Measurements from ENCODE around the gene HPSE2.
A peak's percentile ranks its signal among the peaks of the same experiment; 100 is the strongest.

Gene HPSE2

DNA sequence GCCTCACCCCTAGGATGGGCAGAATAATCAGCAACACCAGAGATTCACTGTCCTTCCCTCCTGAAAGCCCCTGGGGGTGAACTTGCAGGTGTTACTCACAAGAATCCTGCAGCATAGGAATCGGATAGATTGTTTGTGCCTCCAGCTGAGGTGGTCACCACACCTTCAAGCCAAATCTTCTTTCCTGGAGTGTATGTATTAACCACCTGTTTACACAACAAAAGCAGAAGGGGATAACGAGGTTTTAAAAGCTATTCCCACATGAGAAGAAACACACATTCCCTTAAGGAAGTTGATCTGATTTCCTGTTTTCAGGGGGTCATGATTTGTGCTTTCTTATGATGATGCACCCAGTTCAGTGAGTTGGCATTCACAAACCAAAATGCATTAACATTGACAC, 615.1 kb downstream of the HPSE2 start:
- no peak overlapping the region for H3K18ac ChIP-seq (ENCODE audit: low read length)
- no peaks in the 10 kb centered on the region for H3K27me3 ChIP-seq (ENCODE audit: insufficient read depth, low read length, poor library complexity)
- H4K5ac ChIP-seq (ENCODE audit: low read length) = no peak overlapping the region
- WGBS (ENCODE audit: extremely low coverage, insufficient coverage, low lambda C conversion rate) = no CpG with 5 or more reads among the region's 2 CpGs
- no peaks in the 10 kb centered on the region for H3K79me1 ChIP-seq (ENCODE audit: low read length)
- no peak overlapping the region for H3K23ac ChIP-seq (ENCODE audit: low read length)
- no peak overlapping the region for H2AK5ac ChIP-seq (ENCODE audit: low read length)
- no peak overlapping the region for H2BK5ac ChIP-seq (ENCODE audit: low read length)
- no peak overlapping the region for H3K4ac ChIP-seq (ENCODE audit: low read depth, low read length)
- H3K79me2 ChIP-seq (ENCODE audit: control insufficient read depth, insufficient read depth, low read length) = no peaks in the 10 kb centered on the region
- no peak overlapping the region for H2BK120ac ChIP-seq (ENCODE audit: low read depth, low read length)
- no peak overlapping the region for H2BK15ac ChIP-seq (replicated peaks; ENCODE audit: low read depth)
- peak; percentile 67 for DNase-seq
- H3K4me3 ChIP-seq (ENCODE audit: low read length) = no peak overlapping the region
- H3K36me3 ChIP-seq (ENCODE audit: control insufficient read depth, insufficient read depth, low read length) = no peaks in the 10 kb centered on the region
- no peak overlapping the region for H3K9ac ChIP-seq (ENCODE audit: low read length)
- H3K56ac ChIP-seq (ENCODE audit: low read length) = no peak overlapping the region
- H3K4me2 ChIP-seq (ENCODE audit: low read length) = no peak overlapping the region
- H4K8ac ChIP-seq (ENCODE audit: low read depth, low read length) = no peak overlapping the region
- H3K27ac ChIP-seq (ENCODE audit: low read depth, low read length) = no peak overlapping the region
- H3K4me1 ChIP-seq (ENCODE audit: control insufficient read depth, low read depth, low read length) = no peaks in the 10 kb centered on the region

DNA sequence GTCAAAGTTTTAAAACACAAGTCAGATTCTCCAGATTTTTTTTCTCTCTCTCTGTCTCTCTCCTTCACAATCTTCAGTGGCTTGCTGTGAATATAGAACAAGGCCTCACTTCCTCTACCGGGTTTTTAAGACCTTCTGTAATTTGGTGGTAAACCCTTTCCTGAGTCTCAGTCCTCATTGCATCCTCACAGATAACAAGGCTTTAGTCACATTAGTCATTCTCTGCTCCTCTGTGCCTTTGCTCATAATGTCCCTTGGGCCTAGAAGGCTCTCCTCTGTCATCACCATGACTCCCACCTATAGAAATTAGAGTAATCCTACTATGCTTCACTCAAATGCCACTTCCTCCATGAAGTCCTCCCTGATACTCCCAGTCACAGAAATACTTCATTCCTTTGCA, 616.2 kb downstream of the HPSE2 start:
- peak; percentile 9 for DNase-seq

DNA sequence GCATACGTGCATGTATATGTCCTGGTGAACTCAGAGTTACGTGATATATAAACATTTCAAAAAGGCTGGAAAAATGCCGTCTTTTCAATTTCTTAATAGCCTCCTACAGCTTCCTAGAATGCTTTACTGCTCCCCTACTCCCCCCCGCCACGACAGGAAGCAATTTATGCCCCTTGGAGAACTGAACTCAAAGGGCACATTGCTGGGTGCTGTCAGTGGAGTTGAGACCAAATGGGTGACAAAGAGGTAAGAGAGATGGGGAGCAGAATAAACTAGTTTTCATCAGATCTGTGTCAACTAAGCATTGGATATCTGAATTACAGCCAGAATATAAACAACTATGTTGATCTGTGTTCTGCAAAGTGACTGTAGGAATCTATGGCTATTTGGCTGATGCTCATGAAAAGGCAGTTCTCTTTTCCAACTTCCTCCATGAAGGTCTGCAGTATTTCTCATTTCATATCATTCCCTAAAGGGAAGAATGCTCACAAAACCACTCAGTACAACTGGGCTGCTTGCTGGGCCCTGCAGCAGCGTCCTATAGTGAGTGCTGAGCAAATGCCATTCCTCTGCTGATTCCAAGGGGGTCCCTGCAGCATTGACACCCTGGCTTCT, 617.6 kb downstream of the HPSE2 start:
- Histone ChIP-seq H3K36me3 (ENCODE audit: control insufficient read depth, insufficient read depth, low read length) (no peaks in the 10 kb centered on the region), H3K4me2 (ENCODE audit: low read length) (no peak overlapping the region), H2AK5ac (ENCODE audit: low read length) (no peak overlapping the region), H3K79me2 (ENCODE audit: control insufficient read depth, insufficient read depth, low read length) (no peaks in the 10 kb centered on the region), H3K18ac (ENCODE audit: low read length) (peak overlapping the region; percentile 15), H3K4me3 (ENCODE audit: low read length) (no peak overlapping the region), H3K9ac (ENCODE audit: low read length) (no peak overlapping the region), H4K8ac (ENCODE audit: low read depth, low read length) (no peak overlapping the region), H4K5ac (ENCODE audit: low read length) (no peak overlapping the region), H3K27ac (ENCODE audit: low read depth, low read length) (no peak overlapping the region), H2BK120ac (ENCODE audit: low read depth, low read length) (no peak overlapping the region), H2BK15ac (replicated peaks; ENCODE audit: low read depth) (no peak overlapping the region), H3K27me3 (ENCODE audit: insufficient read depth, low read length, poor library complexity) (no peaks in the 10 kb centered on the region), H3K23ac (ENCODE audit: low read length) (no peak overlapping the region), H3K4me1 (ENCODE audit: control insufficient read depth, low read depth, low read length) (no peaks in the 10 kb centered on the region), H3K79me1 (ENCODE audit: low read length) (no peaks in the 10 kb centered on the region), H3K4ac (ENCODE audit: low read depth, low read length) (no peak overlapping the region), H2BK5ac (ENCODE audit: low read length) (no peak overlapping the region), H3K56ac (ENCODE audit: low read length) (no peak overlapping the region)
- no peak for DNase-seq
- WGBS (ENCODE audit: extremely low coverage, insufficient coverage, low lambda C conversion rate) = no CpG with 5 or more reads among the region's 6 CpGs

More for the DNA sequence above, 616.2 kb downstream of the HPSE2 start:
- Histone ChIP-seq H2BK5ac (ENCODE audit: low read length) (no peak overlapping the region), H3K79me2 (ENCODE audit: control insufficient read depth, insufficient read depth, low read length) (no peaks in the 10 kb centered on the region), H3K27me3 (ENCODE audit: insufficient read depth, low read length, poor library complexity) (no peaks in the 10 kb centered on the region), H2AK5ac (ENCODE audit: low read length) (no peak overlapping the region), H4K8ac (ENCODE audit: low read depth, low read length) (no peak overlapping the region), H3K4me1 (ENCODE audit: control insufficient read depth, low read depth, low read length) (no peaks in the 10 kb centered on the region), H3K4ac (ENCODE audit: low read depth, low read length) (no peak overlapping the region), H3K9ac (ENCODE audit: low read length) (no peak overlapping the region), H2BK120ac (ENCODE audit: low read depth, low read length) (peak overlapping the region; percentile 6), H4K5ac (ENCODE audit: low read length) (no peak overlapping the region), H3K56ac (ENCODE audit: low read length) (no peak overlapping the region), H3K79me1 (ENCODE audit: low read length) (no peaks in the 10 kb centered on the region), H3K18ac (ENCODE audit: low read length) (no peak overlapping the region), H3K4me2 (ENCODE audit: low read length) (no peak overlapping the region), H2BK15ac (replicated peaks; ENCODE audit: low read depth) (no peak overlapping the region), H3K4me3 (ENCODE audit: low read length) (no peak overlapping the region), H3K36me3 (ENCODE audit: control insufficient read depth, insufficient read depth, low read length) (no peaks in the 10 kb centered on the region), H3K23ac (ENCODE audit: low read length) (no peak overlapping the region), H3K27ac (ENCODE audit: low read depth, low read length) (no peak overlapping the region)
- no CpG with 5 or more reads among the region's 1 CpG for WGBS (ENCODE audit: extremely low coverage, insufficient coverage, low lambda C conversion rate)

DNA sequence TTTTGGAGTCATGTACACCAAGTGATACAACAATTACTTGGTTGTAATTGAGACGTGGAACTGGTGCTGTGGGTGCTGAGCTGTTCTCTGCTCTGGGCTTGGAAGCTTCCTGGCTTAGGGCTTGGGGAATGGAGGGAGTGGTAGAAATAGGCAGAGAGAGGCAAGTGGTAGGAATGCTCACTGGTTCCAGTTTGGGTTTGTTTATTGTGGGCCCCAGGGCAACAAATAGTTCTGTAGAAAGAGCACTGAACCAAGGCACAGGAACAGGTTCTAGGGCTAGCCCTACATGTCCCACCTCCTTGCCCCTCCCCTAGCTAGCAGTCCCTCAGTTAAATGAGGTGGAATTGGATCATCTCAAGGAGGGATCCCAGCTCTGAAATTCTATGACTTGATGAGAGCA, 622.2 kb downstream of the HPSE2 start:
- no peak overlapping the region for H4K5ac ChIP-seq (ENCODE audit: low read length)
- H2BK15ac ChIP-seq (replicated peaks; ENCODE audit: low read depth) = no peak overlapping the region
- no peak overlapping the region for H3K4ac ChIP-seq (ENCODE audit: low read depth, low read length)
- H3K36me3 ChIP-seq (ENCODE audit: control insufficient read depth, insufficient read depth, low read length) = no peaks in the 10 kb centered on the region
- no peak overlapping the region for H2BK120ac ChIP-seq (ENCODE audit: low read depth, low read length)
- H3K56ac ChIP-seq (ENCODE audit: low read length) = no peak overlapping the region
- DNase-seq = no peak
- no peak overlapping the region for H4K8ac ChIP-seq (ENCODE audit: low read depth, low read length)
- no peaks in the 10 kb centered on the region for H3K27me3 ChIP-seq (ENCODE audit: insufficient read depth, low read length, poor library complexity)
- no CpG with 5 or more reads among the region's 1 CpG for WGBS (ENCODE audit: extremely low coverage, insufficient coverage, low lambda C conversion rate)
- H3K79me2 ChIP-seq (ENCODE audit: control insufficient read depth, insufficient read depth, low read length) = no peaks in the 10 kb centered on the region
- H3K79me1 ChIP-seq (ENCODE audit: low read length) = no peaks in the 10 kb centered on the region
- H3K4me2 ChIP-seq (ENCODE audit: low read length) = no peak overlapping the region
- H2AK5ac ChIP-seq (ENCODE audit: low read length) = no peak overlapping the region
- H3K18ac ChIP-seq (ENCODE audit: low read length) = no peak overlapping the region
- H3K4me1 ChIP-seq (ENCODE audit: control insufficient read depth, low read depth, low read length) = no peaks in the 10 kb centered on the region
- H3K4me3 ChIP-seq (ENCODE audit: low read length) = no peak overlapping the region
- H3K23ac ChIP-seq (ENCODE audit: low read length) = no peak overlapping the region
- H3K9ac ChIP-seq (ENCODE audit: low read length) = no peak overlapping the region
- no peak overlapping the region for H3K27ac ChIP-seq (ENCODE audit: low read depth, low read length)
- no peak overlapping the region for H2BK5ac ChIP-seq (ENCODE audit: low read length)

DNA sequence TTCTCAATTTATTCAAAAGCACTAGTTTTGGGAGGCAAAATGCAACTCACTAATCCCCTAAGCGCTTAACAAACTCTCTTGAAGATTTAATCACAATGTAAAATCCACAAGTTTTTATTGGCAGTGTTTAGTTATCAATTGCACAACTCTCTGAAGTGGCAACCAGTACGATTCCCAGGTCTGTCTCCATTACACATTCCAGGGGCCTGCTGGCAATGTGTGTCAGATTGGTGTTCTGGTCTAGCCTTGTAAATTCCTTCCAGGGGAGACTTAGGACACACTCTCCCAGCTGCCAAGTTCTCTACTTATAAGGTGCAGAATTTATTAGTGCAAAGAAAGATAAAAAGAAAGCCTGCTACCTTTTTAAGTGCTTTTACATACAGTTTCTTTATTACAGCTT, 624.2 kb downstream of the HPSE2 start:
- no peaks in the 10 kb centered on the region for H3K27me3 ChIP-seq (ENCODE audit: insufficient read depth, low read length, poor library complexity)
- no peak overlapping the region for H3K27ac ChIP-seq (ENCODE audit: low read depth, low read length)
- no peak overlapping the region for H4K5ac ChIP-seq (ENCODE audit: low read length)
- H3K79me2 ChIP-seq (ENCODE audit: control insufficient read depth, insufficient read depth, low read length) = no peaks in the 10 kb centered on the region
- H2AK5ac ChIP-seq (ENCODE audit: low read length) = no peak overlapping the region
- peak; percentile 19 for DNase-seq
- H2BK120ac ChIP-seq (ENCODE audit: low read depth, low read length) = no peak overlapping the region
- no peak overlapping the region for H3K4ac ChIP-seq (ENCODE audit: low read depth, low read length)
- no CpG with 5 or more reads among the region's 2 CpGs for WGBS (ENCODE audit: extremely low coverage, insufficient coverage, low lambda C conversion rate)
- no peak overlapping the region for H3K4me2 ChIP-seq (ENCODE audit: low read length)
- no peak overlapping the region for H2BK5ac ChIP-seq (ENCODE audit: low read length)
- no peak overlapping the region for H3K56ac ChIP-seq (ENCODE audit: low read length)
- H2BK15ac ChIP-seq (replicated peaks; ENCODE audit: low read depth) = no peak overlapping the region
- no peak overlapping the region for H3K23ac ChIP-seq (ENCODE audit: low read length)
- no peaks in the 10 kb centered on the region for H3K79me1 ChIP-seq (ENCODE audit: low read length)
- no peak overlapping the region for H3K18ac ChIP-seq (ENCODE audit: low read length)
- no peak overlapping the region for H4K8ac ChIP-seq (ENCODE audit: low read depth, low read length)
- no peak overlapping the region for H3K4me3 ChIP-seq (ENCODE audit: low read length)
- H3K4me1 ChIP-seq (ENCODE audit: control insufficient read depth, low read depth, low read length) = no peaks in the 10 kb centered on the region
- no peaks in the 10 kb centered on the region for H3K36me3 ChIP-seq (ENCODE audit: control insufficient read depth, insufficient read depth, low read length)
- H3K9ac ChIP-seq (ENCODE audit: low read length) = no peak overlapping the region

DNA sequence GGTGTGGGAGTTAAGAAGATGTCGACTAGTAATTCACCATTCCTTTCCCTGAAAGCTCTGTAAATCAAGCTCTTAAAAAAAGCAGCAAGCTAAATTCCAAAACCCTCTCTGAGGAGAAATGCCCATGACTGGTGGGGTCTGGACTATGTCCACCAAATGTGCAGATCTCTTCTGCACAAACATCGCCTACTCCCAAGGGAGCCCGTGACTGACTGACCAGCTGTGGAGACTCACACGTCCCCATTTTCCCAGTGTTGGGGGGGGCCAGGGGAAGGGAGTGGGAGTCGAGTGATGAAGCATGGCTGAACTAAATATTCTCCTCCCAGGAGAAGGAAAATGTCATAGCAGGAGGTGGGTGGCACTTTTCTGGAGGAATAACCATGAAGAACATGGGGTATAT, 624.8 kb downstream of the HPSE2 start:
- H3K79me1 ChIP-seq (ENCODE audit: low read length) = no peaks in the 10 kb centered on the region
- H2BK120ac ChIP-seq (ENCODE audit: low read depth, low read length) = no peak overlapping the region
- no peak for DNase-seq
- H3K4ac ChIP-seq (ENCODE audit: low read depth, low read length) = no peak overlapping the region
- no peak overlapping the region for H2BK5ac ChIP-seq (ENCODE audit: low read length)
- H2BK15ac ChIP-seq (replicated peaks; ENCODE audit: low read depth) = no peak overlapping the region
- no peak overlapping the region for H4K8ac ChIP-seq (ENCODE audit: low read depth, low read length)
- no peak overlapping the region for H3K23ac ChIP-seq (ENCODE audit: low read length)
- H2AK5ac ChIP-seq (ENCODE audit: low read length) = no peak overlapping the region
- no peaks in the 10 kb centered on the region for H3K27me3 ChIP-seq (ENCODE audit: insufficient read depth, low read length, poor library complexity)
- no peak overlapping the region for H3K4me3 ChIP-seq (ENCODE audit: low read length)
- H3K79me2 ChIP-seq (ENCODE audit: control insufficient read depth, insufficient read depth, low read length) = no peaks in the 10 kb centered on the region
- no CpG with 5 or more reads among the region's 5 CpGs for WGBS (ENCODE audit: extremely low coverage, insufficient coverage, low lambda C conversion rate)
- H3K18ac ChIP-seq (ENCODE audit: low read length) = no peak overlapping the region
- no peak overlapping the region for H3K9ac ChIP-seq (ENCODE audit: low read length)
- H3K4me1 ChIP-seq (ENCODE audit: control insufficient read depth, low read depth, low read length) = no peaks in the 10 kb centered on the region
- no peak overlapping the region for H4K5ac ChIP-seq (ENCODE audit: low read length)
- H3K36me3 ChIP-seq (ENCODE audit: control insufficient read depth, insufficient read depth, low read length) = no peaks in the 10 kb centered on the region
- H3K56ac ChIP-seq (ENCODE audit: low read length) = no peak overlapping the region
- no peak overlapping the region for H3K4me2 ChIP-seq (ENCODE audit: low read length)
- no peak overlapping the region for H3K27ac ChIP-seq (ENCODE audit: low read depth, low read length)

Measured in mesendoderm (in vitro differentiated cells).